H1 (cell line): ENCODE results near the gene PARS2.

Source experiments
- ASH2L ChIP-seq: fragments of 200-600, 300-600 bp; sonication (generic); IDR thresholded peaks from one replicate; pipeline ENCODE4 v1.7.1; 2017; ENCODE audit warnings: low read length
- EP300 ChIP-seq, 2 experiments: IDR thresholded peaks; 1 replicate in 1 of 2; 2 replicates in 1 of 2; pipeline ENCODE4 v1.6.1; 2011 to 2012; ENCODE audit warnings: low read depth in 2 of 2, low read length in 2 of 2, mild to moderate bottlenecking in 2 of 2, borderline replicate concordance in 1 of 2, inconsistent platforms in 1 of 2, moderate library complexity in 1 of 2
- GTF2F1 ChIP-seq: IDR thresholded peaks from 2 replicates; pipeline ENCODE4 v1.6.1; 2012; ENCODE audit warnings: low read depth, low read length, improper control_type of control experiment, borderline replicate concordance
- POLR2A ChIP-seq, 2 experiments: IDR thresholded peaks; 1 replicate in 1 of 2; 2 replicates in 1 of 2; pipeline ENCODE4 v1.6.1; 2011; ENCODE audit warnings: low read depth in 2 of 2, low read length in 2 of 2, mild to moderate bottlenecking in 2 of 2; ENCODE audit errors: control extremely low read depth in 1 of 2
- POLR2AphosphoS5 ChIP-seq: IDR thresholded peaks from 2 replicates; pipeline ENCODE4 v1.6.1; 2011; ENCODE audit warnings: low read depth, low read length
- SRF ChIP-seq: IDR thresholded peaks from 2 replicates; pipeline ENCODE4 v1.6.1; 2011; ENCODE audit warnings: mild to moderate bottlenecking, low read depth, low read length, moderate library complexity
- TAF1 ChIP-seq: IDR thresholded peaks from 2 replicates; pipeline ENCODE4 v1.6.1; 2011; ENCODE audit warnings: mild to moderate bottlenecking, low read depth, low read length
- TEAD4 ChIP-seq: IDR thresholded peaks from 2 replicates; pipeline ENCODE4 v1.6.1; 2012; ENCODE audit warnings: low read depth, low read length, inconsistent platforms, mixed read lengths
- TF ChIP-seq, protein P1 (sequence below), 3 experiments: IDR thresholded peaks; 1 replicate in 2 of 3; 2 replicates in 1 of 3; pipeline versions ENCODE4 v1.5.1 to v1.6.1; 2011; ENCODE audit warnings: low read length in 3 of 3, mild to moderate bottlenecking in 3 of 3, inconsistent platforms in 2 of 3, low read depth in 1 of 3, moderate library complexity in 1 of 3; ENCODE audit not compliant: insufficient read depth in 1 of 3; ENCODE audit errors: control extremely low read depth in 1 of 3
- TF ChIP-seq, protein P2 (sequence below): IDR thresholded peaks from 2 replicates; pipeline ENCODE4 v1.6.1; 2012; ENCODE audit warnings: low read length, inconsistent platforms

- TF ChIP-seq TAF1 (no peak), POLR2AphosphoS5 (no peak), EP300 (IDR thresholded peaks at IDR 0.05; ENCODE audit: borderline replicate concordance in 1 of 2, low read depth in 2 of 2, low read length in 2 of 2) (no peak), ASH2L (no peak), GTF2F1 (no peak), SRF (no peak), POLR2A (IDR thresholded peaks at IDR 0.05; ENCODE audit: control extremely low read depth in 1 of 2, low read depth in 2 of 2, low read length in 2 of 2) (no peak), TEAD4 (no peak)
- TF ChIP-seq, protein P1, sequence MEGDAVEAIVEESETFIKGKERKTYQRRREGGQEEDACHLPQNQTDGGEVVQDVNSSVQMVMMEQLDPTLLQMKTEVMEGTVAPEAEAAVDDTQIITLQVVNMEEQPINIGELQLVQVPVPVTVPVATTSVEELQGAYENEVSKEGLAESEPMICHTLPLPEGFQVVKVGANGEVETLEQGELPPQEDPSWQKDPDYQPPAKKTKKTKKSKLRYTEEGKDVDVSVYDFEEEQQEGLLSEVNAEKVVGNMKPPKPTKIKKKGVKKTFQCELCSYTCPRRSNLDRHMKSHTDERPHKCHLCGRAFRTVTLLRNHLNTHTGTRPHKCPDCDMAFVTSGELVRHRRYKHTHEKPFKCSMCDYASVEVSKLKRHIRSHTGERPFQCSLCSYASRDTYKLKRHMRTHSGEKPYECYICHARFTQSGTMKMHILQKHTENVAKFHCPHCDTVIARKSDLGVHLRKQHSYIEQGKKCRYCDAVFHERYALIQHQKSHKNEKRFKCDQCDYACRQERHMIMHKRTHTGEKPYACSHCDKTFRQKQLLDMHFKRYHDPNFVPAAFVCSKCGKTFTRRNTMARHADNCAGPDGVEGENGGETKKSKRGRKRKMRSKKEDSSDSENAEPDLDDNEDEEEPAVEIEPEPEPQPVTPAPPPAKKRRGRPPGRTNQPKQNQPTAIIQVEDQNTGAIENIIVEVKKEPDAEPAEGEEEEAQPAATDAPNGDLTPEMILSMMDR (IDR thresholded peaks at IDR 0.05; ENCODE audit: control extremely low read depth in 1 of 3, insufficient read depth in 1 of 3, low read depth in 1 of 3, low read length in 3 of 3), result no peak
- TF ChIP-seq, protein P2, sequence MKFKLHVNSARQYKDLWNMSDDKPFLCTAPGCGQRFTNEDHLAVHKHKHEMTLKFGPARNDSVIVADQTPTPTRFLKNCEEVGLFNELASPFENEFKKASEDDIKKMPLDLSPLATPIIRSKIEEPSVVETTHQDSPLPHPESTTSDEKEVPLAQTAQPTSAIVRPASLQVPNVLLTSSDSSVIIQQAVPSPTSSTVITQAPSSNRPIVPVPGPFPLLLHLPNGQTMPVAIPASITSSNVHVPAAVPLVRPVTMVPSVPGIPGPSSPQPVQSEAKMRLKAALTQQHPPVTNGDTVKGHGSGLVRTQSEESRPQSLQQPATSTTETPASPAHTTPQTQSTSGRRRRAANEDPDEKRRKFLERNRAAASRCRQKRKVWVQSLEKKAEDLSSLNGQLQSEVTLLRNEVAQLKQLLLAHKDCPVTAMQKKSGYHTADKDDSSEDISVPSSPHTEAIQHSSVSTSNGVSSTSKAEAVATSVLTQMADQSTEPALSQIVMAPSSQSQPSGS, result no peak
Measured at GRCh38 chr1:54736685-54737084, 27.6 kb downstream of the PARS2 start.
